Calu3 (cell line): Measurements from ENCODE around the gene CHMP3. TPM values are rescaled to one million over a fixed set of nuclear protein-coding genes. Genes with fewer than 3 reads are reported as not detected.

Source experiments
- BruUV-seq: library from RNA; stranded (reverse); fragments of 400-500 nt; replicated peaks from 2 replicates; lab custom pipeline; 2021; lab: Mats Ljungman, UMichigan
- CTCF ChIA-PET: fragments of 300-600 bp; sonication (Branson Sonifier 250); formaldehyde crosslinking; loops from one replicate; lab custom pipeline; 2022; ENCODE audit warnings: antibody characterized with exemption; lab: Charles Lee
- DNase-seq: peaks from one replicate; pipeline ENCODE4 v3.0.0; 2022
- H3K27ac Mint-ChIP-seq: one replicate; pipeline ENCODE4 v1.8.0; 2022; ENCODE audit warnings: mixed read lengths; ENCODE audit not compliant: unreplicated experiment
- H3K27me3 Mint-ChIP-seq: one replicate; pipeline ENCODE4 v1.8.0; 2022; ENCODE audit warnings: mixed read lengths; ENCODE audit not compliant: unreplicated experiment
- H3K36me3 Mint-ChIP-seq: one replicate; pipeline ENCODE4 v1.8.0; 2022; ENCODE audit warnings: mild to moderate bottlenecking, moderate library complexity, mixed read lengths; ENCODE audit not compliant: insufficient read depth, unreplicated experiment
- H3K4me1 Mint-ChIP-seq: one replicate; pipeline ENCODE4 v1.8.0; 2022; ENCODE audit warnings: mild to moderate bottlenecking, low read depth, mixed read lengths; ENCODE audit not compliant: unreplicated experiment
- H3K4me3 Mint-ChIP-seq: one replicate; pipeline ENCODE4 v1.8.0; 2022; ENCODE audit warnings: mild to moderate bottlenecking, low read depth, moderate library complexity, mixed read lengths; ENCODE audit not compliant: unreplicated experiment
- H3K9me3 Mint-ChIP-seq: one replicate; pipeline ENCODE4 v1.8.0; 2022; ENCODE audit warnings: low read depth, mixed read lengths; ENCODE audit not compliant: unreplicated experiment
- CTCF ChIP-seq: fragments of 200-600 bp; IDR thresholded peaks from one replicate; pipeline ENCODE4 v1.8.0; 2022; ENCODE audit warnings: antibody characterized with exemption; ENCODE audit not compliant: unreplicated experiment
- intact Hi-C: fragments of 100-400 bp; cut with micrococcal nuclease; formaldehyde crosslinking; loops from one replicate; pipeline ENCODE4 v1.10.0; 2022; ENCODE audit not compliant: unreplicated experiment
- total RNA-seq: library from RNA; stranded (reverse); gene quantifications from 2 replicates; pipeline ENCODE4 v1.2.3, GENCODE V29; 2022

CHMP3 gene
- total RNA-seq, 1 experiment from 2014 or later = 127 TPM

DNA sequence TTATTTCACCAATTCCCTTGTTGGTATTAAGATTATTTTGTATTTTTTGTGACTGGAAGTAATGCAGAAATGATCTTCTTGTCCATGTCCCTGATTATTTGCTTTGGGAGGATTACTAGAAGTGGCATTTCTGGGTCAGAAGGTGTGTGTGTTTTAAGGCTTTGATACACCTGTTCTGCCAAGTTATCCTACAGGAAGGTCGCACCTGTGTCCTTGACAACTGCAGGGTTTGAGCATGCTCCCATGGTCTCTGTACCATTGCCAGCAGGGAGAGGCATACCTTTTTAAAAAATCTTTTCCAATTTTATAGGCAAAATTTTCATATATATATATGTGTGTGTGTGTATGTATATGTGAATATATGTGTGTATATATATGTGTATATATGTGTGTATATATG, 92.4 kb downstream of the CHMP3 start:
- TF ChIP-seq CTCF = no peak
- Mint-ChIP-seq H3K27ac (no peak overlapping the region), H3K4me3 (no peak overlapping the region), H3K27me3 (no peaks in the 10 kb centered on the region), H3K36me3 (peaks cover 10% of the 10 kb centered on the region), H3K9me3 (no peaks in the 10 kb centered on the region), H3K4me1 (no peaks in the 10 kb centered on the region)
- no peak for DNase-seq
- intact Hi-C loops = no loop called here
- CTCF ChIA-PET = no interaction called here
- BruUV-seq = no TSS peak

- Mint-ChIP-seq H3K36me3 (peaks cover 16% of the 10 kb centered on the region), H3K4me1 (no peaks in the 10 kb centered on the region), H3K9me3 (no peaks in the 10 kb centered on the region), H3K27me3 (no peaks in the 10 kb centered on the region), H3K4me3 (no peak overlapping the region), H3K27ac (no peak overlapping the region)
- intact Hi-C loops = no loop called here
- TF ChIP-seq CTCF = no peak
- no peak for DNase-seq
- CTCF ChIA-PET = no interaction called here
- no TSS peak for BruUV-seq
Measured at GRCh38 chr2:86468162-86469033, 94.8 kb downstream of the CHMP3 start.

GRCh38 chr2:86466306-86466705, 96.9 kb downstream of the CHMP3 start:
- no peak for TF ChIP-seq CTCF
- Mint-ChIP-seq H3K9me3 (no peaks in the 10 kb centered on the region), H3K4me3 (no peak overlapping the region), H3K36me3 (peaks cover 20% of the 10 kb centered on the region), H3K27me3 (no peaks in the 10 kb centered on the region), H3K27ac (no peak overlapping the region), H3K4me1 (no peaks in the 10 kb centered on the region)
- intact Hi-C loops = no loop called here
- BruUV-seq = no TSS peak
- CTCF ChIA-PET = no interaction called here
- DNase-seq = no peak

DNA sequence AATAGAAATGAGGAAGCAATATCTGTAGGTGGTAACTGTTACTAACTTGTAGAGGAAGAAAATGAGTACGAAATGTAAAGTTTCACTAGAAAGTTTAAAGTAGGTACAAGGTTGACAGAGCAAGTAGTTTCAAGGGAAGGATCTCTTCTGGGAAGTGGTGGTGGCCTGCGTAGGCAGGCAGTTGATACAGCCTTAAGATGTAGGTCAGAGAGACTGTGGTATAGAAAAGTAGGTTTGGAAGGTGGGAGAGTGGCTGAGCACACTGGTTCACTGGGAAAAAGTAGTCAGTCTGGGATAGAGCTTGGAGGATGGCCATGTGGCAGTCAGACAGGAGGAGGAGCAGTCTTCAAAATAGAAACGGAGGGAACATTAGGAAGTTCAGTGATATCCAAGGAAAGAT, 98.6 kb downstream of the CHMP3 start:
- Mint-ChIP-seq H3K36me3 (peaks cover 24% of the 10 kb centered on the region), H3K27ac (no peak overlapping the region), H3K4me3 (no peak overlapping the region), H3K9me3 (no peaks in the 10 kb centered on the region), H3K4me1 (no peaks in the 10 kb centered on the region), H3K27me3 (no peaks in the 10 kb centered on the region)
- no peak for TF ChIP-seq CTCF
- BruUV-seq = no TSS peak
- CTCF ChIA-PET = no interaction called here
- no peak for DNase-seq
- intact Hi-C loops = no loop called here
